Measurements from ENCODE around the gene PDE11A. TPM values are rescaled to one million over a fixed set of nuclear protein-coding genes. Genes with fewer than 3 reads are reported as not detected.
"Not testable (repeated sequence)": the region's sequence is repeated elsewhere in the genome, so short reads cannot be mapped to it uniquely, and the experiment has no call there.

PDE11A gene
- total RNA-seq, 2 experiments from 2014 or later = not detected

DNA sequence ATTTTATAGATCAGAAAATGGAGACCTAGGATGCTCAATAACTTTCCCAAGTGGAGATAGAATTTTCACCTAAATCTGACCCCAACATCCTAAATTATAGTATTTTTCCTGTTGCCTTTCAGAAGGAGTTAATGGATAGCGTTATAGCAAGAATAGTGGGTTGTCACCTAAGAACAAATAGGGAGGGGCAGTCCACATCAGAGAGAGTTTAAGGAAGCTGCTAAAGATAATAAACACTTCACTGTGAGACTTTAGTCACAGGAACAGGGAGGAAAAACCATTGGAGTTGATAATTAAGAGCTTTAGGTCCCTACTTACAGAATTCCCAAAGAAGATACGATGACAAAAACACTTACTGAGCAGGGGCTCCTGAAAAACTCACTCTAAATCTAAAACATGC is 229.4 kb downstream of the PDE11A start:
- intact Hi-C loops (cut with micrococcal nuclease) = no loop called here

DNA sequence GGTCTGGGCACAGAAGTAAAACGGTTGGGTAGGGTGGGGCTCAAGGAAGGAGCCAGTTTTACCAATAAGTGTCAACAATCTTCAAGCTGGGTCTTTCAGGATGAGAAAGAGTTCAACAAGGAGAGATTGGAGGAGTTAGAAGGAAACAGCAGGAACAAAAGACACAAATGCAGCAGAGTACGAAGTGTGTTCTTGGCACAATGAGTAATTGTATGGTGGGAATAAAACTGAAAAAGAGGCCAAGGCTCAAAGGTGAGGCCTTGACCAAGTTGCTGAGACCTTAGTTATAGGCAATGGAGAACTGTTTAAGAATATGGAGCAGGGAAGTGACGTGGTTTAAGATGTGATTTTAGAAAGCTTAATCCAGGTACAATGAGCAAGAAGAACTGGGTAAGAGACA is 230.3 kb downstream of the PDE11A start:
- peaks cover 4% of the 10 kb centered on the region for H3K9me3 Mint-ChIP-seq
- H3K4me3 Mint-ChIP-seq = no peak overlapping the region
- no peaks in the 10 kb centered on the region for H3K4me1 Mint-ChIP-seq (ENCODE audit: low read depth)
- H3K36me3 Mint-ChIP-seq (ENCODE audit: low read depth) = no peaks in the 10 kb centered on the region
- no peak for ATAC-seq
- DNase-seq = no peak
- H3K27ac Mint-ChIP-seq = no peak overlapping the region
- ChIA-PET POLR2A (no interaction called here), CTCF (no interaction called here)
- H3K27me3 Mint-ChIP-seq = peaks cover 4% of the 10 kb centered on the region
- TF ChIP-seq, protein P1, sequence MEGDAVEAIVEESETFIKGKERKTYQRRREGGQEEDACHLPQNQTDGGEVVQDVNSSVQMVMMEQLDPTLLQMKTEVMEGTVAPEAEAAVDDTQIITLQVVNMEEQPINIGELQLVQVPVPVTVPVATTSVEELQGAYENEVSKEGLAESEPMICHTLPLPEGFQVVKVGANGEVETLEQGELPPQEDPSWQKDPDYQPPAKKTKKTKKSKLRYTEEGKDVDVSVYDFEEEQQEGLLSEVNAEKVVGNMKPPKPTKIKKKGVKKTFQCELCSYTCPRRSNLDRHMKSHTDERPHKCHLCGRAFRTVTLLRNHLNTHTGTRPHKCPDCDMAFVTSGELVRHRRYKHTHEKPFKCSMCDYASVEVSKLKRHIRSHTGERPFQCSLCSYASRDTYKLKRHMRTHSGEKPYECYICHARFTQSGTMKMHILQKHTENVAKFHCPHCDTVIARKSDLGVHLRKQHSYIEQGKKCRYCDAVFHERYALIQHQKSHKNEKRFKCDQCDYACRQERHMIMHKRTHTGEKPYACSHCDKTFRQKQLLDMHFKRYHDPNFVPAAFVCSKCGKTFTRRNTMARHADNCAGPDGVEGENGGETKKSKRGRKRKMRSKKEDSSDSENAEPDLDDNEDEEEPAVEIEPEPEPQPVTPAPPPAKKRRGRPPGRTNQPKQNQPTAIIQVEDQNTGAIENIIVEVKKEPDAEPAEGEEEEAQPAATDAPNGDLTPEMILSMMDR (IDR thresholded peaks at IDR 0.05) = no peak
- intact Hi-C loops (cut with micrococcal nuclease) = no loop called here

More for the DNA sequence above, 229.4 kb downstream of the PDE11A start:
- no peak for ATAC-seq
- H3K4me1 Mint-ChIP-seq (ENCODE audit: low read depth) = no peaks in the 10 kb centered on the region
- H3K27ac Mint-ChIP-seq = no peak overlapping the region
- no peak overlapping the region for H3K4me3 Mint-ChIP-seq
- H3K27me3 Mint-ChIP-seq = peaks cover 4% of the 10 kb centered on the region
- CTCF ChIA-PET = no interaction called here
- H3K9me3 Mint-ChIP-seq = no peaks in the 10 kb centered on the region
- DNase-seq = no peak
- TF ChIP-seq, protein P1 (IDR thresholded peaks at IDR 0.05) = no peak
- POLR2A ChIA-PET = no interaction called here
- H3K36me3 Mint-ChIP-seq (ENCODE audit: low read depth) = no peaks in the 10 kb centered on the region

DNA sequence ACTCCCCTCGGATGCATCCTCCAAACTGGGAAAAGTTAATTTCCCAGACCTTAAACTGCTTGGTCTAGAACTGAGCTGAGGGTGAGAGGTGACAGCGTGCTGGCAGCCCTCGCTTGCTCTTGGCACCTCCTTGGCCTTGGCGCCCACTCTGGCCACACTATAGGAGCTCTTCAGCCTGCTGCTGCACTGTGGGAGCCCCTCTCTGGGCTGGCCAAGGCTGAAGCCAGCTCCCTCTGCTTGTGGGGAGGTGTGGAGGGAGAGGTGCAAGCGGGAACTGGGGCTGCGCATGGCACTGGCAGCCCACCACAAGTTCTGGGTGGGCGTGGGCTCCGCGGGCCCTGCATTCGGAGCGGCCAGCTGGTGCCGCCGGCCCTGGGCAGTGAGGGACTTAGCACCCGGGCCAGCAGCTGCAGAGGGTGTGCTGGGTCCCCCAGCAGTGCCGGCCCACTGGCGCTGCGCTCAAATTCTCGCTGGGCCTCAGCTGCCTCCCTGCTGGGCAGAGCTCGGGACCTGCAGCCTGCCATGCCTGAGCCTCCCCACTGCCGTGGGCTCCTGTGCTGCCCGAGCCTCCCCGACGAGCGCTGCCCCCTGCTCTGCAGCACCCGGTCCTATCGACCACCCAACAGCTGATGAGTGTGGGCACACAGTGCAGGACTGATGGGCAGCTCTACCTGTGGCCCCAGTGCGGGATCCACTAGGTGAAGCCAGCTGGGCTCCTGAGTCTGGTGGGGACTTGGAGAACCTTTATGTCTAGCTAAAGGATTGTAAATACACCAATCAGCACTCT is 237.0 kb downstream of the PDE11A start:
- CTCF ChIA-PET = interaction anchor here (1.8 kb wide), 1 partner anchor 72 kb away, joined by 4 read pairs; no protein-coding TSS in a partner anchor
- intact Hi-C loops (cut with micrococcal nuclease); H3K4me3 Mint-ChIP-seq; H3K27me3 Mint-ChIP-seq; POLR2A ChIA-PET; H3K27ac Mint-ChIP-seq; H3K4me1 Mint-ChIP-seq (ENCODE audit: low read depth); H3K36me3 Mint-ChIP-seq (ENCODE audit: low read depth); DNase-seq; ATAC-seq; H3K9me3 Mint-ChIP-seq: not testable (repeated sequence)

DNA sequence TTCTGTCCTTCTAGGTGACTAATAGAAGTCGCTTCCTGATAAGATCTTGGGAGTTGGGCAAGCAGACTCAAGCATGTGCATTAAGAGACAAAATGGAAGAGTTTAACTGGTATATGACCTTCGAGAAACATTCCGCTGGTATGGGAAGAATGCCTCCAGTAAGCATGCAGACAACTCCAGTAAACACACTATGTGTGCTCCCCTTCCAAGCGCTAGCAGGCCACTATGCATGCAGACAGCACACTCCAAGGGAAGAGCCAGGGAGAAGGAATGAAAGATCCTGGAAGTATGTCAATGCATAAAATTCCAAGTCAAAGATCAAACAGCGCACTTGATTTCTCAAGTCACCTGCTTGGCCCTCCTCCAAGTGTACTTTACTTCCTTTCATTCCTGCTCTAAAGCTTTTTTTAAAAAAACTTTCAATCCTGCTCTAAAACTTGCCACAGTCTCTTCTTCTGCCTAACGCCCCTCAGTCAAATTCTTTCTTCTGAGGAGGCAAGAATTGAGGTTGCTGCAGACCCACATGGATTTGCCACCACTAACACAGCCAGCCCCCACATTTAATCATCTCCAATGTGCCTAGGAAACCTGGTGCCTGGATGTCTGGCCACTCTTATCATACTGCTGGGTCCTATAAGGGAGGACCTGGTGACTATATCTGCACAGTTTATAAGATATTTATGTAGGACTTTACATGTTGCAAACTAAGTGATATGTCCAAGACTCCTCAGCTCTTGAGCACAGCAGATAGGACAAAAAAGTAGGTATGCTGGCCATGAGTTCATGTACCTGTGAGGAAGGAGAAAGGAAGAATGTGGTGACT is 239.8 kb downstream of the PDE11A start:
- Mint-ChIP-seq H3K9me3 (peaks cover 7% of the 10 kb centered on the region), H3K27me3 (peaks cover 2% of the 10 kb centered on the region), H3K36me3 (ENCODE audit: low read depth) (no peaks in the 10 kb centered on the region), H3K4me3 (no peak overlapping the region), H3K4me1 (ENCODE audit: low read depth) (no peaks in the 10 kb centered on the region), H3K27ac (no peak overlapping the region)
- no peak for ATAC-seq
- TF ChIP-seq, protein P1 (IDR thresholded peaks at IDR 0.05) = no peak
- intact Hi-C loops (cut with micrococcal nuclease) = no loop called here
- ChIA-PET CTCF (interaction anchor here (0.6 kb wide), 1 partner anchor 34 kb away, joined by 3 read pairs; no protein-coding TSS in a partner anchor), POLR2A (no interaction called here)
- no peak for DNase-seq

DNA sequence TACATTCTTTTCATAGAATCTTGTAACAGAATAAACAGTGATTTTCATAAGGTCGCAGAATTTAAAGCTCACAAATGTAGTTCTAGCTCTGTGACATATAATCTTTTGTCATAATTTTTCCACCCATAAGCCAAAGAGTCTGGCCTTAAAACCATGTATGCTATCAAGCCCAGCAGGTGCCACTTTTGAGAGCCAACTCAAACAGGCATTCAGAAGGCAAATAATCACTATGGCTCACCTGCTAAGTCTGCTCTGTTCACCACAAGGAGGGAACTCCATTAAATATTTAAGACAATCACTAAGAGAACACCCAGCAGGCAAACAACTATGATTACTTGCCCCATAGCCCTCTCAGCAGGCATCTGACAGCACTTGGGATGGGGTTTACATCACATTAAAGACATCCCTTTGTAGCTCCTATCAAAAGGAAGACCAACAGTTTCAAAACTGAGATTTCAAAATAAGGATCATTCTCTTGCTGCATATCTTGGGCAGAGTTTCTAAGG is 241.6 kb downstream of the PDE11A start:
- H3K27me3 Mint-ChIP-seq = peaks cover 2% of the 10 kb centered on the region
- H3K4me3 Mint-ChIP-seq = no peak overlapping the region
- ChIA-PET POLR2A (no interaction called here), CTCF (interaction anchor here (1.8 kb wide), 1 partner anchor 19 kb away, joined by 5 read pairs; no protein-coding TSS in a partner anchor)
- H3K27ac Mint-ChIP-seq = no peak overlapping the region
- intact Hi-C loops (cut with micrococcal nuclease) = no loop called here
- H3K9me3 Mint-ChIP-seq = no peaks in the 10 kb centered on the region
- no peak for DNase-seq
- no peak for ATAC-seq
- TF ChIP-seq, protein P1 (IDR thresholded peaks at IDR 0.05) = no peak
- H3K36me3 Mint-ChIP-seq (ENCODE audit: low read depth) = no peaks in the 10 kb centered on the region
- H3K4me1 Mint-ChIP-seq (ENCODE audit: low read depth) = no peaks in the 10 kb centered on the region
